Stimulated activated CD4-positive, alpha-beta T cell treated with anti-CD3 and anti-CD28 coated beads, Interleukin-12 subunit alpha, Interleukin-12 subunit beta, amount 100 ng/mL, for 48 hours (primary cell): ENCODE measurements around the gene SLC26A1.

ENCODE experiments used
- DNase-seq, 3 donors: peaks; one replicate each; pipeline ENCODE4 v3.0.0-alpha.2; 2020; ENCODE audit warnings: low read depth in 2 of 3, low spot score in 1 of 3

The SLC26A1 gene

GRCh38 chr4:993111-994029, at the start of gene SLC26A1:
Gene SLC26A1 (minus strand): TSS chr4:993404. CDS start chr4:991703, 1,701 bp downstream.
- no peak for DNase-seq

GRCh38 chr4:1042352-1043055, 49.3 kb upstream of the SLC26A1 start:
- no peak for DNase-seq

- no peak for DNase-seq
These were observed 48.7 kb upstream of the SLC26A1 start for GRCh38 chr4:1041936-1042330.

- no peak for DNase-seq
These were observed 48.1 kb upstream of the SLC26A1 start for GRCh38 chr4:1041147-1041935.

- DNase-seq: no peak
These were observed 47.3 kb upstream of the SLC26A1 start for GRCh38 chr4:1040344-1041146.

GRCh38 chr4:1039493-1040343, 46.5 kb upstream of the SLC26A1 start:
- no peak for DNase-seq

- DNase-seq: no peak
These were observed 45.8 kb upstream of the SLC26A1 start for GRCh38 chr4:1038948-1039492.

- DNase-seq: no peak
These were observed 44.0 kb upstream of the SLC26A1 start for GRCh38 chr4:1036976-1037810.

- no peak for DNase-seq
These were observed 42.9 kb upstream of the SLC26A1 start for GRCh38 chr4:1036095-1036494.

GRCh38 chr4:1035510-1035909, 42.3 kb upstream of the SLC26A1 start:
- no peak for DNase-seq

GRCh38 chr4:1033840-1034551, 40.8 kb upstream of the SLC26A1 start:
- no peak for DNase-seq

- DNase-seq: no peak
These were observed 39.7 kb upstream of the SLC26A1 start for GRCh38 chr4:1032861-1033260.

- no peak for DNase-seq
These were observed 39.0 kb upstream of the SLC26A1 start for GRCh38 chr4:1031956-1032795.

- no peak for DNase-seq
These were observed 38.1 kb upstream of the SLC26A1 start for GRCh38 chr4:1031346-1031745.

- DNase-seq: no peak
These were observed 37.4 kb upstream of the SLC26A1 start for GRCh38 chr4:1030559-1030958.

- DNase-seq: no peak
These were observed 36.8 kb upstream of the SLC26A1 start for GRCh38 chr4:1030031-1030430.

- DNase-seq: no peak
These were observed 36.3 kb upstream of the SLC26A1 start for GRCh38 chr4:1029529-1029928.
